Fibroblast of pulmonary artery (primary cell): ENCODE results near the gene SLCO4A1.

Source experiments
- DNase-seq: peaks from one replicate; pipeline ENCODE4 v3.0.0-alpha.2; 2010; ENCODE audit warnings: low read depth
- H3K4me3 ChIP-seq: replicated peaks from 2 replicates; pipeline ENCODE4 v1.5.1; 2011; ENCODE audit warnings: low read depth, mild to moderate bottlenecking, control low read depth, low read length, moderate library complexity
- CTCF ChIP-seq: IDR thresholded peaks from 2 replicates; pipeline ENCODE4 v1.5.1; 2011; ENCODE audit warnings: mild to moderate bottlenecking, control low read depth, low read length, inconsistent platforms; ENCODE audit errors: missing control alignments

Gene SLCO4A1

GRCh38 chr20:62645613-62646012 is 3.3 kb downstream of the SLCO4A1 start:
- DNase-seq: no peak
- no peak overlapping the region for H3K4me3 ChIP-seq
- no peak for TF ChIP-seq CTCF

- no peak for DNase-seq
- no peak for TF ChIP-seq CTCF
- no peak overlapping the region for H3K4me3 ChIP-seq
Observed at GRCh38 chr20:62646851-62647520, 4.7 kb downstream of the SLCO4A1 start.

- no peak overlapping the region for H3K4me3 ChIP-seq
- no peak for TF ChIP-seq CTCF
- no peak for DNase-seq
Observed at GRCh38 chr20:62647521-62648317, 5.4 kb downstream of the SLCO4A1 start.

- H3K4me3 ChIP-seq: no peak overlapping the region
- no peak for DNase-seq
- no peak for TF ChIP-seq CTCF
Observed at GRCh38 chr20:62648318-62648995, 6.2 kb downstream of the SLCO4A1 start.

- no peak for TF ChIP-seq CTCF
- no peak overlapping the region for H3K4me3 ChIP-seq
- DNase-seq: no peak
Observed at GRCh38 chr20:62649140-62649539, 6.8 kb downstream of the SLCO4A1 start.

GRCh38 chr20:62650551-62651284 is 8.4 kb downstream of the SLCO4A1 start:
- TF ChIP-seq CTCF: no peak
- no peak overlapping the region for H3K4me3 ChIP-seq
- DNase-seq: no peak
